Sigmoid colon (tissue), 4 donors: ENCODE measurements around the gene IL17RB.

Experiments used
- EP300 ChIP-seq, 4 donors: sonication (generic); formaldehyde crosslinking; IDR thresholded peaks; one replicate each; pipeline ENCODE4 v1.6.1; 2017; ENCODE audit warnings: antibody characterized with exemption in 4 of 4
- POLR2A ChIP-seq, 2 donors: fragments of 450-650 bp; IDR thresholded peaks; one replicate each; pipeline ENCODE4 v1.6.1; 2016; ENCODE audit warnings: antibody characterized with exemption in 2 of 2, mild to moderate bottlenecking in 2 of 2, moderate library complexity in 2 of 2
- POLR2AphosphoS5 ChIP-seq, 4 donors: sonication (generic); formaldehyde crosslinking; IDR thresholded peaks; one replicate each; pipeline ENCODE4 v1.6.1; 2017; ENCODE audit warnings: antibody characterized with exemption in 4 of 4
- TF ChIP-seq, protein P1 (sequence below), 4 experiments: fragments of 450-650 bp in 3 of 4; fragments of 200-600 bp in 1 of 4; IDR thresholded peaks; one replicate each; pipeline ENCODE4 v1.5.1; 2016 to 2019; ENCODE audit warnings: antibody characterized with exemption in 4 of 4, mild to moderate bottlenecking in 3 of 4, moderate library complexity in 2 of 4

DNA sequence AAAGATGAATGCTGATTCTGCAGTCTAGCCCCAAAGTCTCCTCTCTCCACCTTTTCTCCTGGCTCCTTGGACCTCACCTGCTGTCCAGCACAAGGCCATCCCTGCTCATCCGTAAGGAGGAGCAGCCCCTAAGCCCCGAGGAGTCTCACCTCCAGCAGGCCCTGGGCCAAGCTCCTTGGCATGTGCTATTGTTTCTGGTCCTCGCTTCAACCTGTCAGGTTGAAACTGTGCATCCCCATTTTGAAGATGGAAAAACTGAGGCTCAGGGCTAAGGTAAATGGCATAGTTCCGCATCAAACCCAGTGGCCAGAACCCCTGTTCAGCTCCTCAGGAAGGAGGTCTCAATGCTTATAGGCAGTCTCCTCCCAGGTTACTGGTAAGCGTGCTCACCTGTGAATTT lies 26.3 kb upstream of the IL17RB start:
- TF ChIP-seq, protein P1, sequence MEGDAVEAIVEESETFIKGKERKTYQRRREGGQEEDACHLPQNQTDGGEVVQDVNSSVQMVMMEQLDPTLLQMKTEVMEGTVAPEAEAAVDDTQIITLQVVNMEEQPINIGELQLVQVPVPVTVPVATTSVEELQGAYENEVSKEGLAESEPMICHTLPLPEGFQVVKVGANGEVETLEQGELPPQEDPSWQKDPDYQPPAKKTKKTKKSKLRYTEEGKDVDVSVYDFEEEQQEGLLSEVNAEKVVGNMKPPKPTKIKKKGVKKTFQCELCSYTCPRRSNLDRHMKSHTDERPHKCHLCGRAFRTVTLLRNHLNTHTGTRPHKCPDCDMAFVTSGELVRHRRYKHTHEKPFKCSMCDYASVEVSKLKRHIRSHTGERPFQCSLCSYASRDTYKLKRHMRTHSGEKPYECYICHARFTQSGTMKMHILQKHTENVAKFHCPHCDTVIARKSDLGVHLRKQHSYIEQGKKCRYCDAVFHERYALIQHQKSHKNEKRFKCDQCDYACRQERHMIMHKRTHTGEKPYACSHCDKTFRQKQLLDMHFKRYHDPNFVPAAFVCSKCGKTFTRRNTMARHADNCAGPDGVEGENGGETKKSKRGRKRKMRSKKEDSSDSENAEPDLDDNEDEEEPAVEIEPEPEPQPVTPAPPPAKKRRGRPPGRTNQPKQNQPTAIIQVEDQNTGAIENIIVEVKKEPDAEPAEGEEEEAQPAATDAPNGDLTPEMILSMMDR (IDR thresholded peaks at IDR 0.05), result no peak
- TF ChIP-seq POLR2A (IDR thresholded peaks at IDR 0.05), result no peak
- TF ChIP-seq POLR2AphosphoS5 (IDR thresholded peaks at IDR 0.05), result no peak
- TF ChIP-seq EP300 (IDR thresholded peaks at IDR 0.05), result no peak
